H1 (cell line): ENCODE measurements around the gene MRPL27.

Source experiments
- CBX8 ChIP-seq: fragments of 300-800, 300-1000 bp; sonication (generic); IDR thresholded peaks from 2 replicates; pipeline ENCODE4 v1.7.1; 2016; ENCODE audit warnings: low read depth, low read length, borderline replicate concordance
- CTCF ChIP-seq, 3 experiments: IDR thresholded peaks; 1 replicate in 2 of 3; 2 replicates in 1 of 3; pipeline versions ENCODE4 v1.5.1 to v1.6.1; 2011; ENCODE audit warnings: low read length in 3 of 3, mild to moderate bottlenecking in 3 of 3, inconsistent platforms in 2 of 3, low read depth in 1 of 3, moderate library complexity in 1 of 3; ENCODE audit not compliant: insufficient read depth in 1 of 3; ENCODE audit errors: control extremely low read depth in 1 of 3
- POLR2A ChIP-seq, 2 experiments: IDR thresholded peaks; 1 replicate in 1 of 2; 2 replicates in 1 of 2; pipeline ENCODE4 v1.6.1; 2011; ENCODE audit warnings: low read depth in 2 of 2, low read length in 2 of 2, mild to moderate bottlenecking in 2 of 2; ENCODE audit errors: control extremely low read depth in 1 of 2
- RBBP5 ChIP-seq: IDR thresholded peaks from 2 replicates; pipeline ENCODE4 v1.7.1; 2012; ENCODE audit warnings: low read depth, mild to moderate bottlenecking, inconsistent platforms, low read length, moderate library complexity, borderline replicate concordance
- SP2 ChIP-seq: IDR thresholded peaks from 2 replicates; pipeline ENCODE4 v1.6.1; 2012; ENCODE audit warnings: mild to moderate bottlenecking, low read length, inconsistent platforms
- TAF1 ChIP-seq: IDR thresholded peaks from 2 replicates; pipeline ENCODE4 v1.6.1; 2011; ENCODE audit warnings: mild to moderate bottlenecking, low read depth, low read length

GRCh38 chr17:50364061-50364458, 8.9 kb downstream of the MRPL27 start:
- TF ChIP-seq TAF1, result no peak
- TF ChIP-seq CTCF (IDR thresholded peaks at IDR 0.05; ENCODE audit: control extremely low read depth in 1 of 3, insufficient read depth in 1 of 3, low read depth in 1 of 3, low read length in 3 of 3), result no peak
- TF ChIP-seq RBBP5, result no peak
- no peak for TF ChIP-seq CBX8
- no peak for TF ChIP-seq SP2
- TF ChIP-seq POLR2A (IDR thresholded peaks at IDR 0.05; ENCODE audit: control extremely low read depth in 1 of 2, low read depth in 2 of 2, low read length in 2 of 2), result no peak; a peak in 1 of 3 replicates
